Activated T-cell treated with anti-CD3 and anti-CD28 coated beads for 1 hour (primary cell): ENCODE measurements around the gene RPS6KA6.

ENCODE experiments used
- DNase-seq: peaks from one replicate; pipeline ENCODE4 v3.0.0-alpha.2; 2020; ENCODE audit warnings: low read depth

Gene RPS6KA6

GRCh38 chrX:84187533-84188319 lies at the start of gene RPS6KA6:
Gene RPS6KA6 (minus strand): TSS chrX:84188199. CDS start chrX:84187899, 300 bp downstream.
- no peak for DNase-seq

GRCh38 chrX:84224741-84225140 lies 36.7 kb upstream of the RPS6KA6 start:
- no peak for DNase-seq

- DNase-seq: no peak
These were observed 35.3 kb upstream of the RPS6KA6 start for GRCh38 chrX:84223261-84223660.

- DNase-seq: no peak
These were observed 33.2 kb upstream of the RPS6KA6 start for GRCh38 chrX:84221181-84221580.

GRCh38 chrX:84219551-84219950 lies 31.6 kb upstream of the RPS6KA6 start:
- no peak for DNase-seq

- no peak for DNase-seq
These were observed 30.7 kb upstream of the RPS6KA6 start for GRCh38 chrX:84218726-84219125.

GRCh38 chrX:84216881-84217280 lies 28.9 kb upstream of the RPS6KA6 start:
- no peak for DNase-seq

GRCh38 chrX:84216406-84216805 lies 28.4 kb upstream of the RPS6KA6 start:
- no peak for DNase-seq

GRCh38 chrX:84205276-84205675 lies 17.3 kb upstream of the RPS6KA6 start:
- no peak for DNase-seq

- no peak for DNase-seq
These were observed 11.7 kb upstream of the RPS6KA6 start for GRCh38 chrX:84199688-84200087.

GRCh38 chrX:84197550-84197949 lies 9.6 kb upstream of the RPS6KA6 start:
- no peak for DNase-seq

GRCh38 chrX:84192006-84192405 lies 4.0 kb upstream of the RPS6KA6 start:
- DNase-seq: no peak

- no peak for DNase-seq
These were observed 1.1 kb upstream of the RPS6KA6 start for GRCh38 chrX:84189125-84189524.

- DNase-seq: no peak
These were observed 378 bp upstream of the RPS6KA6 start for GRCh38 chrX:84188320-84188834.

GRCh38 chrX:84186603-84187532 lies 1.1 kb downstream of the RPS6KA6 start:
- no peak for DNase-seq

GRCh38 chrX:84182516-84182915 lies 5.5 kb downstream of the RPS6KA6 start:
- no peak for DNase-seq

GRCh38 chrX:84175958-84176357 lies 12.0 kb downstream of the RPS6KA6 start:
- DNase-seq: no peak

- DNase-seq: no peak
These were observed 12.7 kb downstream of the RPS6KA6 start for GRCh38 chrX:84175274-84175673.

- DNase-seq: no peak
These were observed 13.7 kb downstream of the RPS6KA6 start for GRCh38 chrX:84174348-84174747.

GRCh38 chrX:84170931-84171330 lies 17.1 kb downstream of the RPS6KA6 start:
- no peak for DNase-seq

- no peak for DNase-seq
These were observed 19.4 kb downstream of the RPS6KA6 start for GRCh38 chrX:84168574-84168973.

GRCh38 chrX:84168095-84168494 lies 19.9 kb downstream of the RPS6KA6 start:
- no peak for DNase-seq

- no peak for DNase-seq
These were observed 22.3 kb downstream of the RPS6KA6 start for GRCh38 chrX:84165711-84166110.
